Measurements from ENCODE around the gene C19orf18.

DNA sequence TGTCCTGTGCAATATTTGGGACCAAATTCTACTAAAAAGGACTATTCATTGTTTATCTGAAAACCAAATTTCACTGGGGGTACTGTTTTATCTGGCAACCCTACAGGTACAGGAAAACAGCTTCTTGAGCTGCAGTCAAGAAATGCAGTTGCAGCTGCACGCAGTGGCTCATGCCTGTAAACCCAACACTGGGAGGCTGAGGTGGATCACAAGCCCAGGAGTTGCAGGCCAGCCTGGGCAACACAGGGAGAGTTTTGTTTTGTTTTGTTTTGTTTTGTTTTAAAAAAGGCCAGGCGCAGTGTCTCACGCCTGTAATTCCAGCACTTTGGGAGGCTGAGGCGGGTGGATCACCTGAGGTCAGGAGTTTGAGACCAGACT is 47.9 kb upstream of the C19orf18 start:
- TF ChIP-seq CTCF (IDR thresholded peaks at IDR 0.05; ENCODE audit: low read length) (no peak), EZH2phosphoT487 (IDR thresholded peaks at IDR 0.05; ENCODE audit: low read length) (no peak)
